H1 (cell line): ENCODE measurements around the gene SPR. TPM values are rescaled to one million over a fixed set of nuclear protein-coding genes. Genes with fewer than 3 reads are reported as not detected.

ENCODE experiments used
- CTCF ChIA-PET: fragments of 300-600 bp; sonication (Branson Sonifier 250); formaldehyde crosslinking; loops from one replicate; lab custom pipeline; 2021; ENCODE audit not compliant: partially characterized antibody; lab: Charles Lee
- POLR2A ChIA-PET: fragments of 300-600 bp; sonication (Branson Sonifier 250); formaldehyde crosslinking; loops from one replicate; lab custom pipeline; 2021; ENCODE audit warnings: inconsistent platforms; ENCODE audit not compliant: partially characterized antibody; lab: Charles Lee
- DNase-seq, 2 experiments: peaks; one replicate each; pipeline versions ENCODE4 v3.0.0 to v3.0.0-alpha.2; 2010 to 2022; ENCODE audit warnings: low spot score in 2 of 2, low read depth in 1 of 2, mixed read lengths in 1 of 2
- FAIRE-seq: peaks from 2 replicates; lab custom pipeline; 2011; peaks lifted over from hg19 to GRCh38; lab: Jason Lieb, UNC
- H2AFZ ChIP-seq: 2 replicates; pipeline ENCODE4 v1.8.1; 2012; ENCODE audit warnings: low read length, inconsistent platforms
- H2AK5ac ChIP-seq: 2 replicates; pipeline ENCODE4 v1.6.1; 2013; ENCODE audit warnings: low read depth, low read length
- H2BK120ac ChIP-seq: replicated peaks from 2 replicates; pipeline ENCODE3; 2013; ENCODE audit warnings: low read depth, low read length, inconsistent platforms
- H2BK12ac ChIP-seq: 2 replicates; pipeline ENCODE4 v1.6.1; 2013; ENCODE audit warnings: low read depth, low read length
- H2BK15ac ChIP-seq: 2 replicates; pipeline ENCODE4 v1.6.1; 2013; ENCODE audit warnings: low read length
- H2BK20ac ChIP-seq: 2 replicates; pipeline ENCODE4 v1.6.1; 2013; ENCODE audit warnings: low read length
- H2BK5ac ChIP-seq: 2 replicates; pipeline ENCODE4 v1.6.1; 2013; ENCODE audit warnings: low read depth, low read length
- H3K14ac ChIP-seq: 2 replicates; pipeline ENCODE4 v1.6.1; 2013; ENCODE audit warnings: inconsistent platforms; ENCODE audit not compliant: insufficient read length
- H3K18ac ChIP-seq: 2 replicates; pipeline ENCODE4 v1.6.1; 2013; ENCODE audit warnings: low read length; ENCODE audit errors: extremely low read depth
- H3K23ac ChIP-seq: 2 replicates; pipeline ENCODE4 v1.6.1; 2013; ENCODE audit warnings: inconsistent platforms; ENCODE audit not compliant: insufficient read length
- H3K23me2 ChIP-seq: 2 replicates; pipeline ENCODE4 v1.6.1; 2013; ENCODE audit warnings: low read depth, low read length
- H3K27ac ChIP-seq: 2 replicates; pipeline ENCODE4 v1.6.1; 2011; ENCODE audit warnings: low read depth, low read length, inconsistent platforms
- H3K27me3 ChIP-seq, 4 experiments: replicated peaks in 1 of 4; 1 replicate in 1 of 4; 2 replicates in 3 of 4; pipeline versions ENCODE4 v1.6.1 to v1.8.1; 2011 to 2013; ENCODE audit warnings: low read length in 3 of 4, mild to moderate bottlenecking in 3 of 4, inconsistent platforms in 2 of 4, mixed read lengths in 2 of 4, moderate library complexity in 1 of 4; ENCODE audit not compliant: control insufficient read depth in 3 of 4, insufficient read depth in 3 of 4; ENCODE audit errors: extremely low read depth in 1 of 4
- H3K36me3 ChIP-seq, 4 experiments: 2 replicates each; pipeline versions ENCODE4 v1.6.1 to v1.8.1; 2011 to 2013; ENCODE audit warnings: mild to moderate bottlenecking in 4 of 4, low read length in 3 of 4, moderate library complexity in 2 of 4, control low read depth in 1 of 4, inconsistent platforms in 1 of 4; ENCODE audit not compliant: insufficient read depth in 4 of 4, control insufficient read depth in 2 of 4
- H3K4ac ChIP-seq: replicated peaks from 2 replicates; pipeline ENCODE3; 2013; ENCODE audit warnings: low read length, low read depth, mixed read lengths, inconsistent platforms; ENCODE audit not compliant: insufficient read length
- H3K4me1 ChIP-seq, 4 experiments: replicated peaks in 1 of 4; 1 replicate in 1 of 4; 2 replicates in 3 of 4; pipeline versions ENCODE4 v1.6.1 to v1.8.1; 2011 to 2013; ENCODE audit warnings: low read length in 3 of 4, inconsistent platforms in 2 of 4, mixed read lengths in 1 of 4; ENCODE audit not compliant: insufficient read depth in 4 of 4, control insufficient read depth in 3 of 4
- H3K4me2 ChIP-seq, 2 experiments: 2 replicates each; pipeline versions ENCODE4 v1.6.1 to v1.8.1; 2011 to 2013; ENCODE audit warnings: low read depth in 2 of 2, low read length in 2 of 2, control low read depth in 1 of 2, inconsistent platforms in 1 of 2, mild to moderate bottlenecking in 1 of 2; ENCODE audit not compliant: insufficient read depth in 1 of 2
- H3K4me3 ChIP-seq, 4 experiments: fragments of 200-600, 300-600 bp in 1 of 4; sonication (generic), shearing (Covaris generic), sonication (Bioruptor Twin) in 1 of 4; 2 replicates each; pipeline versions ENCODE4 v1.5.1 to v1.8.1; 2011 to 2016; ENCODE audit warnings: low read length in 4 of 4, low read depth in 3 of 4, control low read depth in 2 of 4, inconsistent platforms in 2 of 4, mild to moderate bottlenecking in 2 of 4, mixed read lengths in 1 of 4, moderate library complexity in 1 of 4; ENCODE audit not compliant: insufficient read depth in 2 of 4; ENCODE audit errors: extremely low read depth in 1 of 4
- H3K56ac ChIP-seq: replicated peaks from 2 replicates; pipeline ENCODE3; 2013; ENCODE audit warnings: low read depth, mild to moderate bottlenecking, mixed read lengths, low read length, inconsistent platforms; ENCODE audit not compliant: insufficient read length
- H3K79me1 ChIP-seq: 2 replicates; pipeline ENCODE4 v1.6.1; 2013; ENCODE audit warnings: low read depth, low read length, control low read depth
- H3K79me2 ChIP-seq, 2 experiments: 2 replicates each; pipeline versions ENCODE4 v1.6.1 to v1.8.1; 2012 to 2013; ENCODE audit warnings: low read length in 2 of 2, mild to moderate bottlenecking in 2 of 2, inconsistent platforms in 1 of 2; ENCODE audit not compliant: insufficient read depth in 2 of 2, control insufficient read depth in 1 of 2
- H3K9ac ChIP-seq, 4 experiments: replicated peaks in 1 of 4; 1 replicate in 1 of 4; 2 replicates in 3 of 4; pipeline versions ENCODE4 v1.6.1 to v1.8.1; 2011 to 2013; ENCODE audit warnings: low read depth in 3 of 4, low read length in 3 of 4, control low read depth in 2 of 4, mild to moderate bottlenecking in 2 of 4, moderate library complexity in 2 of 4, inconsistent platforms in 1 of 4; ENCODE audit errors: extremely low read depth in 1 of 4
- H3K9me3 ChIP-seq, 2 experiments: 2 replicates each; pipeline versions ENCODE4 v1.6.1 to v1.8.1; 2012 to 2013; ENCODE audit warnings: mild to moderate bottlenecking in 2 of 2, moderate library complexity in 2 of 2, control low read depth in 1 of 2, inconsistent platforms in 1 of 2, low read depth in 1 of 2, low read length in 1 of 2, mixed read lengths in 1 of 2; ENCODE audit not compliant: insufficient read depth in 2 of 2
- H4K20me1 ChIP-seq, 2 experiments: replicated peaks in 1 of 2; 2 replicates each; pipeline versions ENCODE3 to v1.8.1; 2011 to 2013; ENCODE audit warnings: inconsistent platforms in 2 of 2, low read length in 2 of 2, mild to moderate bottlenecking in 1 of 2; ENCODE audit not compliant: insufficient read depth in 2 of 2, control insufficient read depth in 1 of 2
- H4K5ac ChIP-seq: 2 replicates; pipeline ENCODE4 v1.6.1; 2013; ENCODE audit warnings: low read length, low read depth, mixed read lengths, inconsistent platforms; ENCODE audit not compliant: insufficient read length
- H4K8ac ChIP-seq: 2 replicates; pipeline ENCODE4 v1.8.0; 2013; ENCODE audit warnings: mild to moderate bottlenecking, moderate library complexity, low read length, inconsistent platforms; ENCODE audit not compliant: insufficient read depth; ENCODE audit errors: extremely low read depth
- H4K91ac ChIP-seq: replicated peaks from 2 replicates; pipeline ENCODE3; 2013; ENCODE audit warnings: low read length, mixed read lengths, inconsistent platforms; ENCODE audit not compliant: insufficient read length
- CBX8 ChIP-seq: fragments of 300-800, 300-1000 bp; sonication (generic); IDR thresholded peaks from 2 replicates; pipeline ENCODE4 v1.7.1; 2016; ENCODE audit warnings: low read depth, low read length, borderline replicate concordance
- SUZ12 ChIP-seq: fragments of 200-600 bp; sonication (generic); IDR thresholded peaks from 2 replicates; pipeline ENCODE4 v1.6.1; 2012; ENCODE audit warnings: mild to moderate bottlenecking, inconsistent platforms, low read length, moderate library complexity, mixed read lengths
- WGBS, 2 experiments: shearing (Covaris generic) in 1 of 2; methylation state at CpG; one replicate each; pipeline versions ENCODE4 v1.1.6 to v1.1.7; 2013 to 2015; ENCODE audit warnings: low lambda C conversion rate in 2 of 2, mixed read lengths in 2 of 2, inconsistent platforms in 1 of 2, low coverage in 1 of 2, missing lambda C conversion rate in 1 of 2; ENCODE audit not compliant: insufficient replicate concordance in 2 of 2, insufficient coverage in 1 of 2, insufficient read length in 1 of 2; ENCODE audit errors: extremely low coverage in 1 of 2, missing lambda C conversion rate in 1 of 2; 5-methylcytosine and 5-hydroxymethylcytosine counted together
- polyA plus RNA-seq, 7 experiments: library from polyadenylated mRNA; depleted of rRNA in 3 of 7; stranded (reverse) in 5 of 7; unstranded in 2 of 7; fragments of >200 nt in 5 of 7; fragments of 200-250 nt in 2 of 7; gene quantifications; 1 replicate in 5 of 7; 2 replicates in 1 of 7; 4 replicates in 1 of 7; pipeline versions ENCODE4 v1.2.1 to v1.2.3, GENCODE V29; 2011 to 2013; ENCODE audit warnings: missing spikeins in 2 of 7, mixed read lengths in 2 of 7
- total RNA-seq: library from RNA; stranded (reverse); fragmentation: NEBNext Ultra II Directional; extraction: Animal tissue kit (Norgen Biotek cat#: 25700); gene quantifications from 2 replicates; pipeline ENCODE4 v1.2.1, GENCODE V29; 2021

The SPR gene
- total and polyA plus RNA-seq, 2 of the 8 experiments (the other 6 are each of a cell fraction or from before 2014, with no cell fraction given) = 4.5 to 11.5 TPM

DNA sequence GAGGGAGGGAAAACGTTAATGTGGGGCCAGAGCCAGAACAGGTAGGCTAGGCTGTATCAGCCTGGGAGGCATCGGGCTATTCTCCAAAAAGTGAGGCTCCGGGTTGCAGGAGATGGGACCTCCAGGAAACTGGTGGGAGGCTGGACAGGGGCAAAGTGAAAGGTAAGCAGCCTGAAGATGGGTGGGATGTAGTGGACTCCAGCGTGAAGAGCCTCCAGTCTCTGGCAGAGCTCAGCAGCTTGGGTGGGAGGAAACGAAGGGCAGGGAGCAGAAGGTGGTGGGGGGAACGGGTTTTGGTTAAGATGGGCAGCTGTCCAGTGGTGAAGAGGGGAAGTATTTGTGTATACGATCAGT, 27.0 kb downstream of the SPR start:
- WGBS, 2 experiments = 18% methylated on average over 7 of the region's 7 CpGs; no CpG with 5 or more reads in 1 of the 2 experiments
- Histone ChIP-seq H3K4ac (no peak overlapping the region), H3K4me3 (peak overlapping the region in 1 of 4 experiments; percentile 70; a peak in 2 of 8 replicates), H3K23ac (no peak overlapping the region), H3K27ac (no peak overlapping the region), H4K91ac (no peak overlapping the region), H3K79me1 (no peaks in the 10 kb centered on the region), H2AFZ (no peak overlapping the region), H3K23me2 (peaks cover 24% of the 10 kb centered on the region; the same call in 1 of the 2 replicates), H4K20me1 (peaks cover 2 to 3% of the 10 kb centered on the region in 2 experiments), H3K79me2 (no peaks in the 10 kb centered on the region), H4K5ac (no peak overlapping the region), H4K8ac (no peak overlapping the region), H3K4me2 (peak overlapping the region; percentile 94 to 97; a peak in 2 of 4 replicates), H3K14ac (no peak overlapping the region), H2BK20ac (0 out of 2 replicates have a peak overlapping the region, but pooled peaks have one; percentile 61), H2BK15ac (no peak overlapping the region; the same call in 1 of the 2 replicates), H2BK5ac (no peak overlapping the region; the same call in 1 of the 2 replicates), H3K27me3 (peaks cover 66 to 92% (median 80%) of the 10 kb centered on the region in 4 experiments), H3K9ac (no peak overlapping the region), H3K56ac (no peak overlapping the region), H2AK5ac (peak overlapping the region; percentile 92), H3K18ac (no peak overlapping the region), H3K4me1 (peaks cover 16 to 41% (median 23%) of the 10 kb centered on the region in 4 experiments), H2BK12ac (peak overlapping the region; percentile 84; the same call in 1 of the 2 replicates), H3K36me3 (peaks cover 0 to 6% (median 0%) of the 10 kb centered on the region in 4 experiments; a peak in 1 of 8 replicates), H2BK120ac (no peak overlapping the region), H3K9me3 (no peaks in the 10 kb centered on the region)
- DNase-seq (no peak), FAIRE-seq (no peak)
- POLR2A ChIA-PET = interaction anchor here (1.0 to 1.9 kb wide), 3 partner anchors 10 to 49 kb away, joined by 3 to 8 read pairs (median 7); no protein-coding TSS in a partner anchor
- TF ChIP-seq CBX8 (no peak), SUZ12 (peak; percentile 10)
- CTCF ChIA-PET = interaction anchor here (0.7 to 24.3 kb wide), 11 partner anchors 12 to 263 kb away, joined by 3 to 497 read pairs (median 5); partner anchors contain the start of gene SPR
